Measurements from ENCODE around the gene FXR2. TPM values are rescaled to one million over a fixed set of nuclear protein-coding genes. Genes with fewer than 3 reads are reported as not detected.

FXR2 gene
- total RNA-seq, 1 donor from 2014 or later, result 37.9 TPM

- peaks cover 11% of the 10 kb centered on the region for H3K27me3 Mint-ChIP-seq (ENCODE audit: unreplicated experiment)
- H3K27ac Mint-ChIP-seq (ENCODE audit: unreplicated experiment), result peak within 1 kb of the TSS; percentile 92
- H3K9me3 Mint-ChIP-seq (ENCODE audit: unreplicated experiment), result no peaks in the 10 kb centered on the region
- H3K4me1 Mint-ChIP-seq (ENCODE audit: unreplicated experiment), result peaks cover 36% of the 10 kb centered on the region
- no peak for DNase-seq (ENCODE audit: low spot score)
- peaks cover 6% of the 10 kb centered on the region for H3K36me3 Mint-ChIP-seq (ENCODE audit: low read depth, unreplicated experiment)
- no peak for TF ChIP-seq CTCF (IDR thresholded peaks at IDR 0.05; ENCODE audit: unreplicated experiment)
- peak within 1 kb of the TSS; percentile 69 for H3K4me3 Mint-ChIP-seq (ENCODE audit: unreplicated experiment)
Observed at GRCh38 chr17:7558544-7559319, 56.0 kb downstream of the FXR2 start, which contains the start of gene TNFSF13. TSS of gene TNFSF13 (plus strand) at chr17:7558750. CDS start at chr17:7559040, 290 bp downstream.

GRCh38 chr17:7557775-7558543, 56.7 kb downstream of the FXR2 start:
- TF ChIP-seq CTCF (IDR thresholded peaks at IDR 0.05; ENCODE audit: unreplicated experiment), result no peak
- Mint-ChIP-seq H3K9me3 (ENCODE audit: unreplicated experiment) (no peaks in the 10 kb centered on the region), H3K4me1 (ENCODE audit: unreplicated experiment) (peaks cover 38% of the 10 kb centered on the region), H3K36me3 (ENCODE audit: low read depth, unreplicated experiment) (peaks cover 6% of the 10 kb centered on the region), H3K4me3 (ENCODE audit: unreplicated experiment) (peak overlapping the region; percentile 69), H3K27me3 (ENCODE audit: unreplicated experiment) (peaks cover 11% of the 10 kb centered on the region), H3K27ac (ENCODE audit: unreplicated experiment) (peak overlapping the region; percentile 92)
- peak; percentile 66 for DNase-seq (ENCODE audit: low spot score)

GRCh38 chr17:7557147-7557764, 57.4 kb downstream of the FXR2 start:
- TF ChIP-seq CTCF (IDR thresholded peaks at IDR 0.05; ENCODE audit: unreplicated experiment), result no peak
- H3K27ac Mint-ChIP-seq (ENCODE audit: unreplicated experiment), result no peak overlapping the region
- H3K9me3 Mint-ChIP-seq (ENCODE audit: unreplicated experiment), result no peaks in the 10 kb centered on the region
- peak overlapping the region; percentile 67 for H3K4me3 Mint-ChIP-seq (ENCODE audit: unreplicated experiment)
- peaks cover 13% of the 10 kb centered on the region for H3K27me3 Mint-ChIP-seq (ENCODE audit: unreplicated experiment)
- H3K4me1 Mint-ChIP-seq (ENCODE audit: unreplicated experiment), result peaks cover 38% of the 10 kb centered on the region
- H3K36me3 Mint-ChIP-seq (ENCODE audit: low read depth, unreplicated experiment), result no peaks in the 10 kb centered on the region
- DNase-seq (ENCODE audit: low spot score), result no peak

- Mint-ChIP-seq H3K9me3 (ENCODE audit: unreplicated experiment) (no peaks in the 10 kb centered on the region), H3K27me3 (ENCODE audit: unreplicated experiment) (peaks cover 13% of the 10 kb centered on the region), H3K4me3 (ENCODE audit: unreplicated experiment) (no peak overlapping the region), H3K36me3 (ENCODE audit: low read depth, unreplicated experiment) (no peaks in the 10 kb centered on the region), H3K27ac (ENCODE audit: unreplicated experiment) (no peak overlapping the region), H3K4me1 (ENCODE audit: unreplicated experiment) (peaks cover 38% of the 10 kb centered on the region)
- no peak for TF ChIP-seq CTCF (IDR thresholded peaks at IDR 0.05; ENCODE audit: unreplicated experiment)
- no peak for DNase-seq (ENCODE audit: low spot score)
Observed at GRCh38 chr17:7556627-7557026, 58.1 kb downstream of the FXR2 start.

Measured in endothelial cell (in vitro differentiated cells).